ENCODE measurements around the gene SPRR1B. TPM values are rescaled to one million over a fixed set of nuclear protein-coding genes. Genes with fewer than 3 reads are reported as not detected.
A peak's percentile ranks its signal among the peaks of the same experiment; 100 is the strongest.

The SPRR1B gene
- total and polyA plus RNA-seq, 2 donors from 2014 or later, result not detected

DNA sequence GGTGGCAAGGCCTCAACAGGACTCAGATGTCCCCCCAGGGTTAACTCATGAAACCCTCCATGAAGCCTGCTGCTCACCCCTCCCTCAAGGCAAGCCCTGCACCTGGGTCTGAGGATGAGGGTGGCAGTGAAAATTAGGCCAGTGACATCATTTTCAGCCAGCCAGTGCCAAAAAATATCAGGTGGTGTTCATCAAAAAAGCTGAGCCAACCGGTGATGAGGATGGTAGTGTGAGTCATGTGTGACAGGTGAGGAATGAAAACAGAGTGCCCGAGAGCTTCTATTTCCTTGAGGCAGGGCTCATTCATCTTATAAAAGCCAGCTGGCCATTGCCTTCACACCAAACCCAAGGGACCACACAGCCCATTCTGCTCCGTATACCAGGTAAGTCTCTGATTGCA lies 47.3 kb upstream of the SPRR1B start, which contains the start of gene SPRR1A:
Gene SPRR1A, plus strand, starts transcription at position 339 of the 400 bp plus-strand sequence. CDS start 1,150 bp downstream, outside the sequence.
- Histone ChIP-seq H3K9ac (ENCODE audit: low read length in 3 of 3) (no peak within 1 kb of the TSS), H3K27ac (ENCODE audit: low read depth in 2 of 2, low read length in 2 of 2) (no peak within 1 kb of the TSS), H3K4me3 (ENCODE audit: low read length in 3 of 3) (no peak within 1 kb of the TSS), H3K9me3 (ENCODE audit: control insufficient read depth in 2 of 3, insufficient read depth in 1 of 3, low read length in 3 of 3) (peaks cover 0 to 1% (median 0%) of the 10 kb centered on the region in 3 donors), H3K4me1 (ENCODE audit: control insufficient read depth in 2 of 3, insufficient read depth in 2 of 3, low read depth in 1 of 3, low read length in 3 of 3) (peaks cover 0 to 3% (median 0%) of the 10 kb centered on the region in 3 donors), H3K36me3 (ENCODE audit: control insufficient read depth in 2 of 3, insufficient read depth in 3 of 3, low read length in 3 of 3) (no peaks in the 10 kb centered on the region), H3K27me3 (ENCODE audit: control insufficient read depth, insufficient read depth, low read length) (no peaks in the 10 kb centered on the region)
- intact Hi-C loops (cut with DNase I), result no loop called here
- no peak for DNase-seq
- FAIRE-seq, result no peak
- TF ChIP-seq, protein P1, sequence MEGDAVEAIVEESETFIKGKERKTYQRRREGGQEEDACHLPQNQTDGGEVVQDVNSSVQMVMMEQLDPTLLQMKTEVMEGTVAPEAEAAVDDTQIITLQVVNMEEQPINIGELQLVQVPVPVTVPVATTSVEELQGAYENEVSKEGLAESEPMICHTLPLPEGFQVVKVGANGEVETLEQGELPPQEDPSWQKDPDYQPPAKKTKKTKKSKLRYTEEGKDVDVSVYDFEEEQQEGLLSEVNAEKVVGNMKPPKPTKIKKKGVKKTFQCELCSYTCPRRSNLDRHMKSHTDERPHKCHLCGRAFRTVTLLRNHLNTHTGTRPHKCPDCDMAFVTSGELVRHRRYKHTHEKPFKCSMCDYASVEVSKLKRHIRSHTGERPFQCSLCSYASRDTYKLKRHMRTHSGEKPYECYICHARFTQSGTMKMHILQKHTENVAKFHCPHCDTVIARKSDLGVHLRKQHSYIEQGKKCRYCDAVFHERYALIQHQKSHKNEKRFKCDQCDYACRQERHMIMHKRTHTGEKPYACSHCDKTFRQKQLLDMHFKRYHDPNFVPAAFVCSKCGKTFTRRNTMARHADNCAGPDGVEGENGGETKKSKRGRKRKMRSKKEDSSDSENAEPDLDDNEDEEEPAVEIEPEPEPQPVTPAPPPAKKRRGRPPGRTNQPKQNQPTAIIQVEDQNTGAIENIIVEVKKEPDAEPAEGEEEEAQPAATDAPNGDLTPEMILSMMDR (IDR thresholded peaks at IDR 0.05; ENCODE audit: borderline replicate concordance, extremely low read depth, insufficient read depth), result no peak

DNA sequence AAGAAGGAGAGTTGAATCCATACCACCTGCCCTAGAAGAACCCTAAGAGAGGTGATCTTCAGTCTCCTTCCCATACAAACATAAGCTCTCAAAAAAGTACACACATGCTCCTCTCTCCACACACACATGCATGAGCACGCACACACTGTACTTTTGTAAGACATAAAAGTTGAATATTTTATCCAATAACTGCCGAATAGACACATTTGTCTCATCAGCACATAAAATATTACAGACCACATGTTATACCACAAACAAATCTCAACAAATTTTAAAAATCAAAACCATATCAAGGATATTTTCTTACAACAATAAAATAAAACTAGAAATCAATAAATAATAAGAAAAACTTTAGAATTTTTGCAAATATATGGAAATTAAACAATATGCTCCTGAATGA lies 44.4 kb upstream of the SPRR1B start:
- FAIRE-seq (peak; percentile 85), DNase-seq (no peak)
- Histone ChIP-seq H3K9ac (ENCODE audit: low read length in 3 of 3) (no peak overlapping the region), H3K9me3 (ENCODE audit: control insufficient read depth in 2 of 3, insufficient read depth in 1 of 3, low read length in 3 of 3) (peaks cover 0 to 1% (median 0%) of the 10 kb centered on the region in 3 donors), H3K36me3 (ENCODE audit: control insufficient read depth in 2 of 3, insufficient read depth in 3 of 3, low read length in 3 of 3) (no peaks in the 10 kb centered on the region), H3K27me3 (ENCODE audit: control insufficient read depth, insufficient read depth, low read length) (no peaks in the 10 kb centered on the region), H3K4me1 (ENCODE audit: control insufficient read depth in 2 of 3, insufficient read depth in 2 of 3, low read depth in 1 of 3, low read length in 3 of 3) (no peaks in the 10 kb centered on the region), H3K27ac (ENCODE audit: low read depth in 2 of 2, low read length in 2 of 2) (no peak overlapping the region), H3K4me3 (ENCODE audit: low read length in 3 of 3) (no peak overlapping the region)
- TF ChIP-seq, protein P1 (IDR thresholded peaks at IDR 0.05; ENCODE audit: borderline replicate concordance, extremely low read depth, insufficient read depth), result no peak
- intact Hi-C loops (cut with DNase I), result no loop called here

DNA sequence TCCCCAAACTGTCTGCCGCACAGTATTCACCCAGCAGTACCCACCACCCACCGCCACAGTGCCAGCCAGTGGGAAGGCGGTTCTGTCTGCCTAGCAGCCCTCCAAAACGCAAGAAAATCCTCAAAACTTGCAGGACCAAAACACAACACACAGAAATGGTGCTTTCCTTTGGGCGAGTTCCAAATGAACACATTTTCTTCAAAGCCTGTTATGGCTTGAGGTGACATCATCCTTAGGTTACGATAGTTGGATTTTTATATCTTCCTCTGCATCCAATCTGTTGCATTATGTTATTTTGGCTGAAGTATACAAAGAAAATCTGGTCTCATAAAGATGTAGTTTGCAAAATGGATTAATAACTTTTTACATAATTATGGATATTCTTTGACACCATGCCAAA lies 37.8 kb upstream of the SPRR1B start:
- no peak for FAIRE-seq
- TF ChIP-seq, protein P1 (IDR thresholded peaks at IDR 0.05; ENCODE audit: borderline replicate concordance, extremely low read depth, insufficient read depth), result no peak
- Histone ChIP-seq H3K4me3 (ENCODE audit: low read length in 3 of 3) (no peak overlapping the region), H3K36me3 (ENCODE audit: control insufficient read depth in 2 of 3, insufficient read depth in 3 of 3, low read length in 3 of 3) (no peaks in the 10 kb centered on the region), H3K4me1 (ENCODE audit: control insufficient read depth in 2 of 3, insufficient read depth in 2 of 3, low read depth in 1 of 3, low read length in 3 of 3) (no peaks in the 10 kb centered on the region), H3K27me3 (ENCODE audit: control insufficient read depth, insufficient read depth, low read length) (no peaks in the 10 kb centered on the region), H3K9me3 (ENCODE audit: control insufficient read depth in 2 of 3, insufficient read depth in 1 of 3, low read length in 3 of 3) (peaks cover 0 to 6% (median 1%) of the 10 kb centered on the region in 3 donors), H3K27ac (ENCODE audit: low read depth in 2 of 2, low read length in 2 of 2) (no peak overlapping the region), H3K9ac (ENCODE audit: low read length in 3 of 3) (no peak overlapping the region)
- no peak for DNase-seq
- intact Hi-C loops (cut with DNase I), result no loop called here

DNA sequence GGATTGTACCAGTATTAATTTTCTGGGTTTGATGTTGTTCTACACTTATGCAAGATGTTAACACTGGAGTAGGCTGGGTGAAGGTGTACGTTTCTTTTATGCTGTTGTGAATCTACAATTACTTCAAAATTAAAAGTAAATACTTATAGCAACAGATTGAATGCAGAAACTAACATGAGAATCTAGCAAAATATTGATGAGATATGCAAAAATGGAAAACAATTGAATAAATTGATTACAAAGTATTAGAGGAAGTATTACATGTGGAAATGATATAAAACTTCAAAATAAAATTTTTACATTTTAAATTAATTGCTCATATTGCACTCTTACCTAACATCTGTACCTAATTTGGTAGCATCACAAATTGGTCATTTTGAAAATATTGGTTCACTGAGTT lies 35.2 kb upstream of the SPRR1B start:
- no peak for DNase-seq
- Histone ChIP-seq H3K27me3 (ENCODE audit: control insufficient read depth, insufficient read depth, low read length) (no peaks in the 10 kb centered on the region), H3K27ac (ENCODE audit: low read depth in 2 of 2, low read length in 2 of 2) (no peak overlapping the region), H3K4me1 (ENCODE audit: control insufficient read depth in 2 of 3, insufficient read depth in 2 of 3, low read depth in 1 of 3, low read length in 3 of 3) (no peaks in the 10 kb centered on the region), H3K9me3 (ENCODE audit: control insufficient read depth in 2 of 3, insufficient read depth in 1 of 3, low read length in 3 of 3) (peaks cover 0 to 6% (median 1%) of the 10 kb centered on the region in 3 donors), H3K9ac (ENCODE audit: low read length in 3 of 3) (no peak overlapping the region), H3K36me3 (ENCODE audit: control insufficient read depth in 2 of 3, insufficient read depth in 3 of 3, low read length in 3 of 3) (no peaks in the 10 kb centered on the region), H3K4me3 (ENCODE audit: low read length in 3 of 3) (no peak overlapping the region)
- intact Hi-C loops (cut with DNase I), result no loop called here
- FAIRE-seq, result peak; percentile 38
- TF ChIP-seq, protein P1 (IDR thresholded peaks at IDR 0.05; ENCODE audit: borderline replicate concordance, extremely low read depth, insufficient read depth), result no peak

All from kidney (tissue), 14 donors.